NCI-H128 (cell line): ENCODE results near the gene CFTR.

Source experiments
- DNase-seq: peaks from one replicate; lab custom pipeline; 2025; ENCODE audit not compliant: unreplicated experiment; lab: John Stamatoyannopoulos, UW

The CFTR gene

DNA sequence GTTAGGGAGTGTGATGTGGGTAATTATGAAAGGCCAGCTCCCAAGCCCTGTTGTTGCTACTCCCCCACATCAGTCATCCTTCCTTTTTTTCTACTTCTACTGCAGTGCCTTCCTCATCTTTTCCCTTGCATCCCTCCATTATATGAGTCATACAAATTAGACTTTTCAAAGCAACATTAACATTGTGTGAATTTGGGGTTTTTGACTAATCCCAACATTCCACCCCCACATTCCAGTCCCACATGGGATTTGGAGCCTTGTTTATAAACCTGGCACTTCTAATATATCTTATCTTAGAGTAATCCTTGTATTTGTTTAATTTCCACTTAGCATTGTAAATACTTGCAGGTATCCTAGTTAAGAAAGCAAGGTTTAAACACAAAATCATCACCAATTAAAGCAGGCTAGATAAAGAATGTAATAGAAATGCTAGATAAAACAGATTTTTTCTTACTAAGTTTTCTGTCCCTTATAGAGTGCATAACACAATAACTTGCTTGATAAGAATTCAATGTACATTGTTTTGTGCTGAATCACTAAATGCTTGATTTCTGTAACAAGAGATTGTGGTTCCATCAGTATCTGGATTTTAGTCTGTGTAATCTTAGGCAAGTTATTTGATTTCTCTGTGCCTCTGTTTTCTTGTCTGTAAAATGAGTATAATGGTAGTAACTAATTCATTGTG is 165.8 kb downstream of the CFTR start:
- no peak for DNase-seq

DNA sequence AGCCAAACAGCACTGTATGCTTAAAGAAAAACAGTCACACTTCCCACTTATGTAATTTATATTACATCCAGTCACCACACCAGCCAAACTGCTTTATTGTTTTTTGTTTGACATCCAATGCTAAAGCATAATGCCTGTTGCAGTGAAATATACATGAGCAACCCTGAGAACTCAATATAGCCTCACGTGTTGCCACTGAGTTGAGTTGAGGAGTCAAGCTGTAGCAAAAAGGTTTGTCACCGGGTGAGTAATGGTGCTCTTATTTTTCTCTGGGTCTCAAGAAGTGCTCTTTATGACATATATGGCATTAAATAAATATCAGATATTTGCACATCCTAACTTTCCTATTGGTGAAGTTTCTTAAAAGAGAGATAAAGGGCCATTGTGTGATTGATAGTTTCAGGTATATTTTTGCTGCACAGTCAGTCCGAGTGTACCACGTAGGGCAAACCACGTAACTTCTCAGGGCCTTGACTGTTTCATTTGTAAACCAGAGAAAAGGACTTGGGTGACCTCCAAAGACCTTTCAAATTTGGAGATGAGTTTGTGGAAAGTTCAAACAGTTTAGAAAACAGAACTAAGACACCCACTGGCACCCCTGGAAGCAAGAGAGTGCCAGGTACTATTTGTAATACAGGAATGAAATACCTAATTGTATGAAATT is 168.5 kb downstream of the CFTR start:
- DNase-seq, result no peak

DNA sequence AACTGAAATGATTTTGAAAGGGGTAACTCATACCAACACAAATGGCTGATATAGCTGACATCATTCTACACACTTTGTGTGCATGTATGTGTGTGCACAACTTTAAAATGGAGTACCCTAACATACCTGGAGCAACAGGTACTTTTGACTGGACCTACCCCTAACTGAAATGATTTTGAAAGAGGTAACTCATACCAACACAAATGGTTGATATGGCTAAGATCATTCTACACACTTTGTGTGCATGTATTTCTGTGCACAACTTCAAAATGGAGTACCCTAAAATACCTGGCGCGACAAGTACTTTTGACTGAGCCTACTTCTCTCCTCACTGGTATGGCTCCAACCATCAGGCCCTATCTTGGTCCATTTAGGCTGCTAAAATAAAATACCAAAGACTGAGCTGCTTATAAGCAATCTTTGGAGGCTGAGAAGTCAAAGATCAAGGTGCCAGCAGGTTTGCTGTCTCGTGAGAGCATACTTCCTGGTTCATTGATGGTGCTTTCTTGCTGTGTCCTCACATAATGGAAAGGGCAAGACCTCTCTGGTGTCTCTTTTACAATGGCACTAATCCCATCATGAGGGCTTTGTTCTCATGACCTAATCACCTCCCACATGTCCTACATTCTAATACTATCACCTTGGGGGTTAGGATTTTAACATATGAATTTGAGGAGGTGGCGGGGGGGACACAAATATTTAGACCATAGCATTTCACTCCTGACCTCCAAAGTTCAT is 173.3 kb downstream of the CFTR start:
- no peak for DNase-seq

DNA sequence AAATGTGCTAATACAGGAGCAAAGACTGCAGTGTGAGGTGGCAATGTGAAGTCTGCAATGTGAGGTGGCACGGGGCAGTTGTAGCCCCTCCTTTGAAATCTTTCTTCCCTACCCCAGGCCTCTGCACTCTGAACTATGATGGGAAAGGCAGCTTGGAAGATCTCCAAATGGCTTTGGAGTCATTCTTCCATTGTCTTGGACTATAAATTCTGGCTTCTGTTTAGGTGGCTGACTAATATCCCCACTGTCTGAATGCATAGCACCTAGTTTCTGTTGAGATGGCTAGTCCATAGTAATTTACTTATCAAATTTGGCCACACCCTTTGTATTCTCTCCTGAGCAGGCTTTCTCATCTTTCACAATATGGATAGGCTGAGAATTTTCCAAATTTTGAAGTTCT is 175.0 kb downstream of the CFTR start:
- no peak for DNase-seq

DNA sequence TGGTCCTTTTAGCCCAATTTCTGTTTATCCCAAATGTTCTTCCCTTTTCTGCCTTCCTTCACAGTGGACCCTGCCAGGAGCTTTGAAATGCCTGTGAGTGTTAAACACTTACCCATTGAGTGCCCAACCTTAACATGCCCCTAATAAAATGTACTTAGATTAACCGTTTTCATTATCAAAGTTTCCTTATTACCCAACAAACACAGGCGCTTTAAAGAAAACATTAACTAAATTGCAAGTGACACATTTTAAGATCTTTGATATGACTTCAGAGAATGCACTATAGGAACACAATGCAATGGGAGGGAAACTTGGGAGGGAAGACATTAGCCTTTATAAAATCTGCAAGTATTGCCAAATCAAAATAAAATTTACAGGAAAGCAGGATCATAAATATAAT is 177.0 kb downstream of the CFTR start:
- no peak for DNase-seq

DNA sequence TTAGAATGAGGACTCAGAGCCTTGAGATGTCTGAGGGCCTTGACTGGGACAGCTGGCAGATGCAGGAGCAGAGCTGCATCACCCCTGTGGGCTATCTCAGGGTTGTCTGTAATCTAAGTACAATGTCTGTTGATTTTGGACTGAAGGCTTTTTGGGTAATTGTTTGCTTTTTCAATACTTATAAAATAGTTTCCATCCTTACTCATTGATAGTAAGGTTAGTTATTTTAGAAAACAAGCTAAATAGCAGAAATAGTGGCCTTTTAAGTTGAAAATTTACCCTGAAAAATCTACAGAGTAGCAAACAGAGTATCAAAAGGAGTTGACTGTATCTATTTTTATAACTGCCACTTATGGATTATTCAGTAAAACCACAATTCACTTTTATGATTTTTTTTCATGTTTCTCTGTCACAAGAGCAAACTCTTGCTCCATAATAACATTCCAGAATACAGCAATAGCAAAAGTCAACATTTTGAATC is 179.7 kb downstream of the CFTR start:
- DNase-seq, result no peak

DNA sequence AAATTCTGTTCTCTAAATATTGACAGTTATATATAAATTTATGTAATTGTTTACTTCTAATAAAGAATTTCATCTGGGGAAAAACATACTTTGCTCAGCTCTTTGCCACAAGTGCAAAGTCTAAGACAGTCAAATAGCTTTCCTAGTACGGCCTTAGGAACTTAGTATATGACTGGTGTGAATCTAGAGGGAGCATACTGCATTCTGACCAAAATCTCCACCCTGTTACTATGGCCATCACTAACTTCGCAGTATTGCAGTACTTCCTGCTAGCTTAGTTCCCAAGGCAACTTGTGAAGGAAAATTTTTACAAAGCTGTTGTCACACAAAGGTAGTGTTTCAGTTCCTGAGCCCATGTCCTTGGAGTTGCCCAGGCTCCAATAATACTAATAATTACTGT is 181.5 kb downstream of the CFTR start:
- DNase-seq, result no peak

DNA sequence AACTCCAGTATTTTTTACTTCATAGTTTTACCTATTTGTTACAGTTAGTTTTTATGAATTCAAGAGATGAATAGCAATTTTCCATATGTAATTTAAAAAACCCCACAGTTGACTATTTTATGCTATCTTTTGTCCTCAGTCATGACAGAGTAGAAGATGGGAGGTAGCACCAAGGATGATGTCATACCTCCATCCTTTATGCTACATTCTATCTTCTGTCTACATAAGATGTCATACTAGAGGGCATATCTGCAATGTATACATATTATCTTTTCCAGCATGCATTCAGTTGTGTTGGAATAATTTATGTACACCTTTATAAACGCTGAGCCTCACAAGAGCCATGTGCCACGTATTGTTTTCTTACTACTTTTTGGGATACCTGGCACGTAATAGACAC is 184.2 kb downstream of the CFTR start:
- no peak for DNase-seq

DNA sequence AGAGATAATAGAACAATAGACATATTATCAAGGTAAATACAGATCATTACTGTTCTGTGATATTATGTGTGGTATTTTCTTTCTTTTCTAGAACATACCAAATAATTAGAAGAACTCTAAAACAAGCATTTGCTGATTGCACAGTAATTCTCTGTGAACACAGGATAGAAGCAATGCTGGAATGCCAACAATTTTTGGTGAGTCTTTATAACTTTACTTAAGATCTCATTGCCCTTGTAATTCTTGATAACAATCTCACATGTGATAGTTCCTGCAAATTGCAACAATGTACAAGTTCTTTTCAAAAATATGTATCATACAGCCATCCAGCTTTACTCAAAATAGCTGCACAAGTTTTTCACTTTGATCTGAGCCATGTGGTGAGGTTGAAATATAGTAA is 185.5 kb downstream of the CFTR start:
- no peak for DNase-seq

DNA sequence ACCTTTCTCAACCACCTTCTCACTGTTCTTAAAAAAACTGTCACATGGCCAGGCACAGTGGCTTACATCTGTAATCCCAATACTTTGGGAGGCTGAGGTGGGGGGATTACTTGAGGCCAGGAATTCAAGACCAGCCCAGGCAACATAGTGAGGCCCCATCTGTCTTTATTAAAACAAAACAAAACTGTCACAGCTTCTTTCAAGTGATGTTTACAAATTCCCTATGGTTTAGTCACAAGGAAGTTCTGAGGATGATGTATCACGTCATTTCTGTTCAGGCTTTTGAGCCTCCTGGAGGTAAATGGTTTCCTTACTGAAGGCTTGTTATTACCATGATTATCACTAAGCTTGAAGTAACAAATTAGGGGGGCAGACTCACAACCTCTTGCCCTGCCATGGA is 186.2 kb downstream of the CFTR start:
- DNase-seq, result no peak

DNA sequence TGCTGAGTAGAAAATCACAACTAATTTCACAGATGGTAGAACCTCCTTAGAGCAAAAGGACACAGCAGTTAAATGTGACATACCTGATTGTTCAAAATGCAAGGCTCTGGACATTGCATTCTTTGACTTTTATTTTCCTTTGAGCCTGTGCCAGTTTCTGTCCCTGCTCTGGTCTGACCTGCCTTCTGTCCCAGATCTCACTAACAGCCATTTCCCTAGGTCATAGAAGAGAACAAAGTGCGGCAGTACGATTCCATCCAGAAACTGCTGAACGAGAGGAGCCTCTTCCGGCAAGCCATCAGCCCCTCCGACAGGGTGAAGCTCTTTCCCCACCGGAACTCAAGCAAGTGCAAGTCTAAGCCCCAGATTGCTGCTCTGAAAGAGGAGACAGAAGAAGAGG is 186.9 kb downstream of the CFTR start:
- DNase-seq, result no peak

DNA sequence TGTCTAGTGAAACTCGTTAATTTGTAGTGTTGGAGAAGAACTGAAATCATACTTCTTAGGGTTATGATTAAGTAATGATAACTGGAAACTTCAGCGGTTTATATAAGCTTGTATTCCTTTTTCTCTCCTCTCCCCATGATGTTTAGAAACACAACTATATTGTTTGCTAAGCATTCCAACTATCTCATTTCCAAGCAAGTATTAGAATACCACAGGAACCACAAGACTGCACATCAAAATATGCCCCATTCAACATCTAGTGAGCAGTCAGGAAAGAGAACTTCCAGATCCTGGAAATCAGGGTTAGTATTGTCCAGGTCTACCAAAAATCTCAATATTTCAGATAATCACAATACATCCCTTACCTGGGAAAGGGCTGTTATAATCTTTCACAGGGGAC is 187.6 kb downstream of the CFTR start:
- no peak for DNase-seq

DNA sequence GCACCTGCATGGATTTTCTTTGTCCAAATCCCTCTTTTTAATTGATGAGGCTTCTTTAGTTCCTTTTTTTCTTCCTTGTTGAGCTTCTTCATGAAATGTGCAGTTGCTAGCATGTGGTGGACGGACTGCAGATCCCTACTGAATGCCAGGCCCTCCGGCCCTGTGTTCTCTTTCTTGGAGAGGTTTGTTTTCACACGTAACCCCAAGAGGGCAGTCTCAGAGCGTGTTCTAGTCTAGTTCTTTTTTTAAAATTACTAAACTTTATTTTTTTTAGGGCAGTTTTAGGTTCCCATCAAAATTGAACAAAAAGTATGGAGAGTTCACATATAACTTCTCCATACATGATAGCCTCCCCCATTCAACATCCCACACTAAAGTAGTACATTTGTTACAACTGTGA is 190.0 kb downstream of the CFTR start:
- no peak for DNase-seq

DNA sequence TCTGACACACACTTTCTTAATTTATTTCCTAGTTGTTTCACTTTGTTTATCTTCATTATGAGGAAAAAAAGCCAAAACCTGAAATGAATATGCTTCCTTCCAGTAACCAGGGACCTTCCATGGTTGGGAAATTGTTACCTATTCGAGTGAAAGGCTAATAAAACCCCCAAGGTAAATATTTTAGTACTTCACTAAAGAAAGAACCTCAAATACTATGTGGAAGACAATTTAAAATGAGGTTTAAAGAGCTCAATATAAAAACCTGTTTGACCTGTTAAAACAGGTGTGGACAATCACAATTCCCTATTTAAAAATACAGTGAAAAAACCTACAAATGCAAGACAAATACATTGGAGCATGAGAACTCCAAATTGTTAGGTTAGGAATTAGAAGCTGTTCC is 192.6 kb downstream of the CFTR start:
- no peak for DNase-seq

DNA sequence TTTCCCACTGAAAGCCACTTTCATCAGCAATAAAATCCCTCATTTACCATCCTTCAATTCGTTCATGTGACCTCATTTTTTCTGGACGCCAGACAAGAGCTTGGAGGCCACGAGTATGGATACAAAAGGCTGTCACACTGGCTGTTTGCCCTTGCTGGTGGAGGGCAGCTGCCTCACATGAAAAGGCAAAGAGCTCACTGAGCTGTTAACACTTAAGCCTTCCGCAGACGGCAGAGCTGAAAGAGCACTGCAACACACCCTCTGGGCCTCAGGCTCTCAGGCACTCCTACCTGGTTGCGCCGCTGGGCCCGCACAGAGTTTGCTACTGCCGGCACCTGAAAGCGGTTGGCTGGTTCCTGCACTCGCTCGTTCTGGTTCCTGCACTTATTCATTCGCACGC is 193.5 kb downstream of the CFTR start:
- DNase-seq, result no peak

DNA sequence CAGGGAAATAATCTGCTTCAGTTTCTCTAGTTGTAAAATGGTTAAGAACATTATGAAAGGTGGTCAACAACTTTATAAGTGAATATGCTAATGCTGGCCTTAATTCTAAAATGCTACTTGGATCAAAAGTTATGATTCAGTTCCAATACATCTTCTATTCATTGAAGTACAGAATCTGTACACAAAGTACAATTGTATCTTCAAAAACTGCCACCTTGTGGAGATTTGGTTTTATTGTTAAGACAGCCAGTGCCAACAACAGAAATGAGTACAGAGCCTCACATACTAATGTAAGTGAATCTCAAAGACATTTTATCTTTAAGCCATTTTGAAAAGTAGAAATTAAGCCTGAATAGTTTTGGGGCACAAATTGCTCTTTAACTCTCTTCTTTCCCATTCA is 194.0 kb downstream of the CFTR start:
- DNase-seq, result no peak

DNA sequence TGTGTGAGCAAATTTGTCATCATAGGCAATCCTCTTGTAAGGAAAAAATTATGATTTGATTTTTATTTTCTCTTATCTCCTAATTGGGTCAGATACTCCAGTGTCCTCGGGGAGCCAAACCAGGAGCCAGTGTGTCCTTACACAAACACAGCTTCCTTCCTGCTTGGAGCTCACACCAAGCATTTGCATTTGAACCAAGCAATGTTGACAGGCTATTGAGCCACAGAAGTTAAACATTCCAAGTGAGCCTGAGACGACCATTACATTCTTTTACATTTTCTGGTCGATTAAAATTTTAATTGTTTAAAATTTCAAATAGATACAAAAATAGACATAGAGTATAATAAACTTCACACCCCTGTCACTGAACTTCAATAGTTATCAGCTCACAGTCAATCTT is 194.8 kb downstream of the CFTR start:
- DNase-seq, result no peak

DNA sequence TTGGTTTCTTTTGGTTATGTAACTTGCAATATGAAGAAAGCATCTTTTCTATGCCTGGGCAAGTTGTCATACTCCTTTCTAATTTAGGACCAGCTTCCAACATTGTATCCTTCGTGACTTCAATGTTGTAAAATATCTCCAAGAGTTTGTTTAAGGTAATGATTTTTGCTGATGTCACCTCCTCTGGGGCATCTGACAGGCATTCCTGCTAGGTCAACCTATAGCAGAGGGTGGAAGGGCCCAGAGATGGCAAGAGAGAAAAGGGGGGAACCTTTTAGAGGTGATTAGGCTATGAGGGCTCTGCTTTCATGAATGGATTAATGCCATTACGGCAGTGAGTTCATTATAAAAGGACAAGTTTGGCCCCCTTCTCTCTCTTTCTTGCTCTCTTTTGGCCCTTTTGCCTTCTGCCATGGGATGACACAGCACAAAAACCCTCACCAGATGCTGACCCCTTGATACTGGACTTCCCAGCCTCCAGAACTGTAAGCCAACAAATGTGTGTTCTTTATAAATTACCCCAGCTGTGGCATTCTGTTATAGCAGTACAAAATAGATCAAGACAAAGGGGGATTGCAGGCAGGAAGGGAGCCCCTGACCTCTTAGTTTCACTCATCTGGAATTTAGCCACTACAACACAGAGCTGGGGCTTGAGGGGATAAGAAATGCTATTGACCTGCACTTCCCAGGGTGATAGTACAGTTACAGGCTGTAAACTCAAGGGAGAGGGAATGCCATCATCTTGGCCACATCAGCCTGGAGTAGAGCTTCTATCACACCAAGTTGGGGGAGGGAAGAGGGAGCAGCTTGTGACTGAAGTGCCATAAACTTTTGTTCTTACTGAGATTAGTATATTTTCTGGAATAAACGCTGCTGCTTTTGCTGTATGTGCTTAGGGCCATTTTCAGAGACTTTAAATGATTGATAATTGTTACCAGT is 195.9 kb downstream of the CFTR start:
- DNase-seq, result no peak

DNA sequence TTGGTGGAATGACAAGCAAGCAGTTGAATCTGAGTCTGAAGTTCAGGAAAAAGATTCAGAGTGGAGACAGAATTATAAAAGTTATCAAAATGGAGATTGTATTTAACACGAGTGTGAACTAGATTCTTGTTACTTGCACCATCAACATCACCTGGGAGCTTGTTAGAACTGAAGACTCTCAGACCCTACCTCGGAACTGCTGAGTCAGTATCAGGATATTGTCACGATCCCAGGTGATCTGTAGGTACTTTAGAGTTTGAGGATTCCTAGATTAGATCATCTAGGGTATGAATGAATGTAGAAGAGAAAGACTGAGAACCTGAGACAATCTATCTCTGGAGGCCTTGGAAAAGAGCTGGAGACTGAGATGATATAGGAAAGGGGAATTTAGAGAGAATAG is 199.3 kb downstream of the CFTR start:
- no peak for DNase-seq

DNA sequence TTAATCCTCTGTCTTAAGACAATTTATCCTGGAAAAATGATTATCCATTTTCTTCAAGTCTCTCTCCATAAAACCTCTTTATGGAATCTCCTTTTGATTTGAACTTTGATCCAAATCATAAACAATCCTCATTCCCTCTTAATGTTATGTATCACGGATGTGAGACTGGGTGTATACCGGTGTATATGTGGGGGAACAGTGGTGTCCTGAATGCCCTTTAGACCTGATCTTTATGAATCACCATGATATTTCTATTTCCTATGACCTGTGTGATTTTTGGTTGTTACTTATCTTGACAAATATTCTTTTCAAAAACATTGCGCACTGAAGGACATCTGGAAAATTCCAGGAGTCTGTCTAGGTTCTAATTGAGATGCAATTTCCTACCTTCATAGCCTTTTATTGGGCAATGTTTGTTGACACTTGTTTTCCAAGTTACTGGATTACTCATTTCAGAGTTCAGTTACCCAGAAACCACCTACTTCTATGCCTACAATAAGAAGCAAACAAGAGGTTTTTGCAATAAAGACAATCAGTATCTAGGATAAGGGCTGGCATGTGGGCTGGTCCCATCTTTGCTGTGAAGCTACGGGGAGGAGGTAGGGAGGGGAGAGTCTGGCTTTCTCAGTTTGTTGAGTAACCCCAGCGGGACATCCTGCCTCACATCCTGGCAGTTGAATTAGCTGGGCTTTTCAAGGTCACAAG is 203.0 kb downstream of the CFTR start:
- DNase-seq, result no peak
